ENCODE results near the gene GRAMD1C.
"Not testable (repeated sequence)": the region's sequence is repeated elsewhere in the genome, so short reads cannot be mapped to it uniquely, and the experiment has no call there.

The GRAMD1C gene

DNA sequence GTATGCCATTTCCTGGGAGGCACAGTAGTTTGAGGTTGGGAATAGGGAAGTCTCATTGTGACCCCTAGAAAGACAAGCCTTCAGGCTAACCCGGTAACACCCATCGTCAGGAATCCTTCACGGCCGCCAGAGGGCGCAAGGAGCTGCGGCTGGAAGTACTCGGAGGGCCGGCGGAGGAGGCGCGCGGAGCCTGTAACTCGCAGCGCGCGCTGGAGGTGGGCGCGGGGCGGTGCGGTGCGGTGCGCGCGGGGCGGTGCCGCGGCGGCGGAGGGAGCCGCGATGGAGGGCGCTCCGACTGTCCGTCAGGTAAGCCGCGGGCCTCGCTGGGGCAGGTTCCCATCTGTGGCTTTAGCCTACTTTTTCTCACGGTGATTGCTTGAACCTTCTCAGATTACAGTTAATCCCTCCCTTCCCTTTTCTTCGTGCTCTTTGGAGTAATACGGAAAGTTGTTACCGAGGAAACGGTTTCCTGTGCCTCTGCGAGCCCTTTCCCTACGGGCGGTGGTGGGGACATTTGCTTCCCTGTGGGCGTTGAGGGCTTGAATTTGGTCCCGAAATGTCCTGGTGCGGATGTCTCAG lies at the start of gene GRAMD1C:
Gene GRAMD1C (plus strand): TSS at position 158 of the 579 bp plus-strand sequence. CDS start 122 bp downstream, at position 280.
- DNase-seq: no peak

- DNase-seq: no peak
Measured at GRCh38 chr3:113791381-113791780, 47.2 kb upstream of the GRAMD1C start.

DNA sequence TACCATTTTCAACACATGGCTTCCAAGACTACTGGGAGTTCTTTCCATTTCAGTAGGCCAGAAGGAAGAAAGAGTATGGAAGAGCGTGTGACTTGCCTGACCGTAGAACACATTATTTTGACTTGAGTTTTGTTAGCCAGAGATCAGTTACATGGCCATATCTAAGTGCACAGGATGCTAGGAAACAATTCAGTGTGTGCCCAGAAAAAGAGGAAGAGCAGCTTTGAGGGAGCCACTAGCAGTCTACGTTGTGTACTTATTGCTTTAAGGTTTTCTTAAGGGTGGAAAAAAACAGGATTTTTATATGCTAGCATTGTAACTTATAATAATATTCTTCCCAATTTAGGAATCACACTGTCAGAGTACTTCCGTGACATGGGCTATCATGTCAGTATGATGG lies 44.1 kb upstream of the GRAMD1C start:
- no peak for DNase-seq

DNA sequence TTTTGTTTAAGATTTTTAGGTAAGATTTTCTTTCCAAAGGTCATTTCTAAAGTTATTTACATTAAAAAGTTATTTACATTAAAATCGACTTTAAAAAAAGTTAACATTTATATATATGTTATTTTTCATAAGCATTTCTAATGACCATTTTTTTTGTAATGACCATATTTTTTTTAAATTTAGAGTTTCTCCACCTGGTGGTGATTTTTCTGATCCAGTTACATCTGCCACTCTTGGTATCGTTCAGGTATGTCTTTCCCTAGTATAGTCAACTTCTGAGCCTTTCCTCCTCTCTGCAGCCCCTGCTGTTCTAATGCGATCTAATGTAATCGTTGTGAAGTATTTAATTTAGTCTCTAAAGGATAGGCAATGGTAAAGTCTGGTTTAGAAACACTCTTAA lies 42.9 kb upstream of the GRAMD1C start:
- DNase-seq: no peak

DNA sequence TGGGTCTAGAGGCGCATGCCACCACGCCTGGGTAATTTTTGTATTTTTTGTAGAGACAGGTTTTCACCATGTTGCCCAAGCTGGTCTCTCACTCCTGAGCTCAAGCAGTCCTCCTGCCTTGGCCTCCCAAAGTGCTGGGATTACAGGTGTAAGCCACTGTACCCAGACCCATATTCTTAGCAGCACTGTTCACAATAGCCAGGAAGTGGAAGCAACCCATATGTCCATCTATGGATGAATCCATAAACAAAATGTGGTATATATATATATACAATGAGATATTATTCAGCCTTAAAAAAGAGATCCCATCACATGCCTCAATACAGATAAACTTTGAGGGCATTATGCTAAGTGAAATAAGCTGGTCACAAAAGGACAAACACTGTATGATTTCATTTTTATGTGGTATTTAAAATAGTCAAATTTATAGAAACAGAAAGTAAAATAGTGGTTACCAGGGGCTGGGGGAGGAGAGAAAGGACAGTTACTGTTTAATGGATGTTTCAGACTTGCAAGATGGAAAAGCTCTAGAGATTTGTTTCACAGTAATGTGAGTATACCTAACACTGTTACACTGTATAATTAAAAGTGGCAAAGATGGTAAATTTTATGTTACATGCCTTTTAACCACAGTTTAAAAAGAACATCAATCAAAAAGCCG lies 35.7 kb upstream of the GRAMD1C start:
- no peak for DNase-seq

DNA sequence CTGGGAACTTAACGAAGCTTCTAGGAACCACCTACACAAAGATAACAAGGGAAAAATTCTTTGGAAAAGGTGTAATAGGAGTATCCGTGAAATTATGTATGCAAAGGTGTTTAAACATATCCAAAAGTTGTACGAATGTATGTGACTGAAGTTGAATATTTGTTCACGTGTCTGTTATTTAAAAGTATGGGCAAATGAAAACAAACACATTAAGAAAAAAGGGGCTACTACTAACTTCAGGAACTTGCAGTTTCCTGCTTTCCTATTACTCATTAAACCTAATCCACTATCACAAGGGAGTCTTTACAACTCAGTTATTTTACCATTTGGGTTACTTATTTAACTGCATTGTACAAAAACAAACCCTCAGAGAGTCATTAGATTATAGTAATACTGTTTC lies 33.9 kb upstream of the GRAMD1C start:
- no peak for DNase-seq

DNA sequence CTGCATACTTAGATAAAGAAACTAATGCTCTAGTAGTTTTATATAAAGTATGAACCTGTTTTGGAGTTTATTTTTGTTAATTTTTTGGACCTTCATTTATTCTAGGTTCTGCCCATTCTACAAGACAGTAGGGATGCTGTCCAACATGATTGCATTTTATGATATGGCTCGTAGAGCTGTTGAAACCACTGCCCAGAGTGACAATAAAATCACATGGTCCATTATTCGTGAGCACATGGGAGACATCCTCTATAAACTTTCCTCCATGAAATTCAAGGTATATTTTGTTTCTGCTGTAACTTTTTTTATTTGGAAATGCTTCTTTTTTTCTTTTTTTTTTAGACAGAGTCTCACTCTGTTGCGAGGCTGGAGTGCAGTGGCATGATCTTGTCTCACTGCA lies 33.3 kb upstream of the GRAMD1C start:
- DNase-seq: no peak

GRCh38 chr3:113812854-113813253 lies 25.7 kb upstream of the GRAMD1C start:
- no peak for DNase-seq

GRCh38 chr3:113819866-113820265 lies 18.7 kb upstream of the GRAMD1C start:
- no peak for DNase-seq

DNA sequence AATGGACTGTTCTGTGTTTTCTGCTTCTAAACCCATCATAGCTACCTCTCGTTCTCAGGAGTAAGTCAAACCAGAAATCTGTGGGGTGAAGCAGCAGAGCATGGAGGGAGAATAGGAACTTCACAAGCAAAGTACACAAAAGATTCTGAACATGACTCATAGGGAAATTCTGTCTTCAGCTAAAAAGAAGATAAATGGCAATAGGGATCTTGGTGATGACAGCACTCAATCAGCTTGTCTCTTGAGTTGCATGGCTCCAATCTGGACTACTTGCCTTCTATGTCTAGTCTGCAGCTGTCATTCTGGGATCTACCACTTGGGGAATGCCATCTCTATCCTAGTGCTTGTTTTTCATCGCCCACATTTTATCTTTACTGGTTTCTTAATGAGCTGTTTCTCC lies 13.5 kb upstream of the GRAMD1C start:
- DNase-seq: no peak

GRCh38 chr3:113828600-113828999 lies 10.0 kb upstream of the GRAMD1C start:
- DNase-seq: no peak

DNA sequence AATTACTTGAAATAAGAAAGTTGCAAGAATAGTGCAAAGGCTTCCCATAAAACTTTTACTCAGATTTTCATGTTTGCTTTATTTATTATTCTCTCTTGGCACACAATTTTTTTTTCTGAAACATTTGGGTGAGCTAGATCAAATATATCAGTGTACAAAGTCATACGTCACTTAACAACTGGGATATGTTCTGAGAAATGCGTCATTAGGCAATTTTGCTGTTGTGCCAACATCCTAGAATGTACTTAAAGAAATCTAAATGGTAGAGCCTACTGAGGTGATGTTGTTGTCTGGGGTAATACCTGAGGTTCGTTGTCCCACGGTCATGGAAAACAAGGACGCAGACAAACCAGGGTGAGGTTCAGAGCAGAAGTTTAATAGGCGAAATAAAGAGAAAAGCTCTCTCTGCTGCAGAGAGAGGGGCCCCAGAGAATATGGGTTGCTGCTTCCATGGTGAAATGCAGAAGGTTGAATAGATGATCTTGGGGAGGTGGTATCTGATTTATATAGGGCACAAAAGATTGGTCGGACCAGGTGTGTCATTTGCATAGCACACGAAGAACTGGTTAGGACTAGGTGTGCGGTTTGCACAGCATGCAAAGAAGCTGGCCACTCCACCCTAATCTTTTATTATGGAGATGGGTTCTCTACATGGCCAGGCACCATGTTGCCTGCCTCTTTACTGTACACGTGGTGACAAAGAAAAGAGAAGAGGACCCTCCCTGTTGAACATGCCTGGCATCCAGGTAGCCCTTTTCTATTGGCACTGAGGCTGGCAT lies 8.8 kb upstream of the GRAMD1C start:
- no peak for DNase-seq

DNA sequence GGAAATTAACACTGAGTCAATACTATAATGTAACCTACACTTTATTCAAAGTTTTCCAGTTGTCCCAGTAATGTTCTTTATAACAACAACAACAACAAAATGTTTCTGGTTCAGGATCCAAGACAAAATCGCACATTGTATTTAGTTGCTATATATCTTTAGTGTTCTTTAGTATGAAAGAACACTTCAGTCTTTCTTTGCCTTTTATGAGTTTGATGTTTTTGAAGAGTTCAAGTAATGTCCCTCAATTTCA lies 7.6 kb upstream of the GRAMD1C start:
- no peak for DNase-seq

DNA sequence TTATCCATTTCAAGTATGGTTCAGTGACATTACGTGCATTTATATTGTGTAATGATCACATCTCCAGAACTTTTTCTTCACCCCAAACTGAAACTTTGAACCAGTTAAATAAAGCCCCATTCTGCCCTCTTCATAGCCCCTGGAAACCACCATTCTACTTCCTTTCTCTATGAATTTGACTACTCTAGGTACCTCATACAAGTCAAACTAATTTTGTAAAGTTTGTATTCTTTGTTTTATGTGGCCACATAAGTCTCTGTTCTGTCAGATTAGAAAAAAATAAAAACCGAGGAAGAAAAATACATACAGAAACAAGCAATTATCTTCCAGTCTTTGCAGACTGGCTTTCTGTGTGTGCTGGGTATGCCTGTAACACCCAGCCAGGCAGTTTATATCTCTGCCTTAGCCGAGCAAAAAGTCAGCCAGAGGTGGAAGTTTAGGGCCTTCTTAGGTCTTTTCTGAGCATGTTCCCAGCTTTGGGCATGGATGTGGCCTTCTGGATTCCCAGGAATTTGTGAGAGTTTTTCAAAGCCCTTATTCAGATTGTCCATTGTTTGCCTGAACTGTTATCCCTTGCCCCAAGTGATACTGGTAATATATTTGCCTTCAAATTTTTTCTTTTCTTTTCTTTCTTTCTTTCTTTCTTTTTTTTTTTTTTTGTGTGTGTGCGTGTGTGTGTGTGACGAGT lies 6.0 kb upstream of the GRAMD1C start:
- DNase-seq: no peak

DNA sequence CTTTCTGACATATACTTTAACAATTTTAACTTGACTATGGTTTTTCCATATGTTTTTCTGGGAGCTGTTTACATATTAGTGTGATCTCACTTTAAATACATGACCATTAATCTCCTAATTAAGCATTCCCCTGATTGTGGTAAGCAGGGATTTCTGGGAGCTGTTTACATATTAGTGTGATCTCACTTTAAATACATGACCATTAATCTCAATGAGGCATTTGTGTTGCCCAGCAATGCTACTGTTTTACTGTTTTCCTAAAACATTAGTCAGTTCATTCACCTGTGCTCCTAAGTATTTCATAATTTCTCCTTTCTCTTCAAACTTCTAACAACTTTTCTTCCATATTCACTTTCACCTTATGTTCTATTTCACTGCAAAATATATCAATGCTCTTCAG lies 3.6 kb upstream of the GRAMD1C start:
- no peak for DNase-seq

DNA sequence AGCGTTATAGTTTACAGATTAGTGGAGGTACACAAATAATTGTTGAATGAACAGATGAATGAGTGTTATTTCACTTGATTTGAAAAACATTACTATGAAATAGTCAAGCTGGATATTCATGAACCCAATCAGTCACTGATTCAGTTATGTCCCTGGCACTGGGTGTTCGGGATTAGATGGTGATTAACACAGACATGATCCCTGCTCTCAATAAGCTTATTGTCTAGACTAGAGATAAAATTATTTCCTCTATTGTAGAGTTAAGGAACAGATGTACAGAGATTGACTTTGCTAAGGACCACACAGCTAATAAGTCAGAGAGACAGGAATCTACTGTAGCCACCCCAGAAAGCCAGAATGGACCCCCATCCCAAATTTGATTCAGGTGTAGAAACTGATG lies 963 bp downstream of the GRAMD1C start:
- DNase-seq: no peak

DNA sequence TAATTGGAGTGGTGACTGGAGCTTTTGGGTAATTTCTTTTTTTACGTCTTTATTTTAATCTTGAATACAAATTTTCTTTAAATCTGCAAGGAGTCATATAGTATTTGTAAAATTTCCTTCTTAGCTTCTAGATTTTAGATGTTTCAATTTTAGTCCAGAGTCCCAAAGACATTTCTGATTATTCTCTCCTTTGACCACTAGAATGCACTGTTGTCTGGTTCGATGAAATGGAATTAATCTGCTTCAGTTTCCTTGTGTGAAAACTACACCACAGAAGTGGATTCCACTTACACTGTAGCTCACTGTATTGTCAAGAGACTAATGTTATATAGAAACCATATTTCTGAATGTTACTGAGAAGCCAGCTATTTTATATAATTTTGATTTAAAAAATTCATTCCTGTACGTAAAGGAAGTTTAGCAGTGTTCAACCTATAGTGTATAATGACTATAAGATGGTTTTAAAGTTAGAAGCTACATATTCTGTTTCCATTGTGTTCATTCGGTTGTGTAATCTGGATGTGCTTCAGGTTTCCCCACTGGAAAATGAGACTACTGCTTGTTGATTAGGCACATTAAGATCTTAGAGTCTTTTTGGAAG lies 6.1 kb downstream of the GRAMD1C start:
- no peak for DNase-seq

- DNase-seq: no peak
Measured at GRCh38 chr3:113847247-113847646, 8.7 kb downstream of the GRAMD1C start.

GRCh38 chr3:113847664-113848461 lies 9.3 kb downstream of the GRAMD1C start:
- no peak for DNase-seq

GRCh38 chr3:113849071-113849470 lies 10.5 kb downstream of the GRAMD1C start:
- DNase-seq: not testable (repeated sequence)

- DNase-seq: not testable (repeated sequence)
Measured at GRCh38 chr3:113849841-113850240, 11.3 kb downstream of the GRAMD1C start.

GRCh38 chr3:113850391-113850790 lies 11.8 kb downstream of the GRAMD1C start:
- not testable (repeated sequence) for DNase-seq

DNA sequence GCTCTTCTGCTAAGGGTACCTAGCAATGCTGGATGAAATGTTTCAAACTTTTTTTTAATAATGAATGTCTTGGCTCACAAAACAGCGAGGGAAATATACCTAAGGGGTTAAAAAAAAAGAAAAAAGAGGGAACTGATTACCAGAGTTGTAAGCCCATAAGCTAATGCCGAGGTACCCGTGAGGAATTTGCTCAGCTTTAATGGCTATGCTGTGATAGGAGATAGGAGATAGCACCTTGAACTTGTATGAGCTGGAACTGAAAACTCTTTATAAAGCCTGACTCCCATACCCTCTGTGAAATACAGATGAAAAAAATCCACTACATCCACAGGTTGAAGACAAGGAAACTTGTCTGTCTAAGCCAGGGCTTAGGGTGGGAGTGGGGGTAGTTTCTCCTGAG lies 13.9 kb downstream of the GRAMD1C start:
- DNase-seq: no peak

All from cortex of kidney (tissue), 1 donor.